Ammon's horn (tissue), 1 donor: ENCODE measurements around the gene PTH1R.

Source experiments
- DNase-seq: peaks from one replicate; pipeline ENCODE4 v3.0.0-alpha.2; 2016; ENCODE audit warnings: low spot score

Gene PTH1R

GRCh38 chr3:46947981-46948791, 70.7 kb downstream of the PTH1R start:
- no peak for DNase-seq

GRCh38 chr3:46948830-46949671, 71.5 kb downstream of the PTH1R start:
- no peak for DNase-seq

- no peak for DNase-seq
These were observed 72.7 kb downstream of the PTH1R start for GRCh38 chr3:46950177-46950576.

- no peak for DNase-seq
These were observed 73.2 kb downstream of the PTH1R start for GRCh38 chr3:46950650-46951241.

GRCh38 chr3:46952813-46953212, 75.3 kb downstream of the PTH1R start:
- DNase-seq: no peak
